Hematopoietic multipotent progenitor cell treated with erythropoietin and hydrocortisone succinate and interleukin-3 and kit ligand, for 15 days (in vitro differentiated cells): ENCODE results near the gene CAPN7.

Experiments
- DNase-seq: peaks from one replicate; pipeline ENCODE4 v3.0.0-alpha.2; 2015; ENCODE audit warnings: low spot score

Gene CAPN7

DNA sequence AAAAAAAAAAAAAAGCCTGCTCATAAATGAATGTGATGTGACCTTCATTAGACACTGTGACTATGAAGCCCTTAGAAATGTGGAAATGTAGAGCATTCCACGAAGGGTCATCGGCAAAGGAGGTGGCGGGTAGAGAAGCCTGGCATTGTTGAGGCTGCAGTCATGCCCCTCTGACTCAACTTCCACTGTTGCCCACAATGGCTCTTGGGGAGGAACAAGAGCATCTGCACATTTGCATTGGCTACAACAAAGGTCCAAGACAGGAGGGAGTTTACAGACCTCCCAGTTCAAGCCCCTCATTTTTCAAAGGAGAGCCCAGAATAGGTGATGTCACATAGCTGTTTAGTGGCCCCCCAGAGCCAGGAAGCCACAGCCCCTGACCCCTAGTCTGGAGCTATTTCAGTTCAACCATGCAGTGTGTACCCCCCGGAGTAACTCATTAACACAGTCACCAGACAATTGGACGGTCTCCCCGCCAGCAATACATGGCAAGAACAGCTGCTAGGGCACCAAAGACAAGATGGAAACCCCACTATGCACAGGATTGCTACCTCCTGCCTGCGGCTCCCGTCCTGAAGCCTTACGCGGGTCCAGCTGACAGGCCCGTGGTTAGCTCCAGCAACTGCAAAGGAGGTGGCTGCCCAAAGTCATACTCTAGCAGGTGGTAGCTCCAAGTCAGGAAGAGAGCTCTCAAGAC is 70.1 kb downstream of the CAPN7 start:
- DNase-seq: no peak

DNA sequence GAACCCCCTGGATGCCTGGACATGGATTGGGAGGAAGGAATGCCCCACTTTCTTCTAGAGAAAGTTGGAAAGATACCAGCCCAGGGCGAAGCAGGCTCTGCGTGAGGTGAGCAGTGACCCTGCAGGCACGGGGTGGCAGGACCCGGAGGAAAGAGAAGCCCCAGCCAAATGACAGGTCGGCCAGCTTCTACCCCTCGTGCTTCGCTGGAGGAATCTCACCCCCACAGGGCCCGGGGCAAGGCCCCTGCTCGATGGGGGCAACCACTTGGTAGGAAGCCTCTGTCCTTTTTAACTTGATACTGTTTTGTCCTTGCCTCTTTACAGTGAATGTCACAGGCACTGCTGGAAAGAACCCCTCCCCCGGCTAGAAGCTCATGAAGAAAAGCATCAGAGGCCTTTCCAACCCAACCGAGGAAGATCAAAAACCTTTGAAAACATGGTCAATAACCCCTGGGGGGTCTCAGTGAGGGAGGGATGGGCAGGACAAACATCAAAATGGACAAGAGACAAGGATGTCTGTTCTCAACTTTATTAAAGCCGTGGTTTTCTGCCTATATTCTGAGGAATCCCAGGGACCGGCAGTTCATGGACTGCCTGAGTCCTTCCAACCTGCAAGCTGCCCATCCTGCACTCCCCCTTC is 71.9 kb downstream of the CAPN7 start:
- DNase-seq: no peak

DNA sequence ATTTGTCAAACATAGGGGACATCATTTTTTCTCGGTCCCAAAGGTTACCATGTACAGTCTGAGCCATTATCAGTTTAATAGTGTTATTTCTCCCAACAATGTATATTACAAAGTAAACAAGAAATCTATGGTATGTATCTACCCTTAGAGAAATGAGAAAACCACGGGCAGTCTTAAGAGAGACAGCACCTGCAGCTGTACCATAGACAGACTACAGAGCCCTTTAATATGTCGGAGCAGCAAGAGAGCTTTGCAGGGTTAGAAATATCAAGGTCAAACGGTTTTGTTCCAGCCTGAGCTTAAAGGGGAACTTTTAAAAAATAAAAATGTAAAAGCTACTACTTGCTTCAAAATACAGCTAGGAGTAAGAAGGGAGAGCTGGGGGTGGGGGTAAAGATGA is 73.2 kb downstream of the CAPN7 start:
- DNase-seq: no peak

DNA sequence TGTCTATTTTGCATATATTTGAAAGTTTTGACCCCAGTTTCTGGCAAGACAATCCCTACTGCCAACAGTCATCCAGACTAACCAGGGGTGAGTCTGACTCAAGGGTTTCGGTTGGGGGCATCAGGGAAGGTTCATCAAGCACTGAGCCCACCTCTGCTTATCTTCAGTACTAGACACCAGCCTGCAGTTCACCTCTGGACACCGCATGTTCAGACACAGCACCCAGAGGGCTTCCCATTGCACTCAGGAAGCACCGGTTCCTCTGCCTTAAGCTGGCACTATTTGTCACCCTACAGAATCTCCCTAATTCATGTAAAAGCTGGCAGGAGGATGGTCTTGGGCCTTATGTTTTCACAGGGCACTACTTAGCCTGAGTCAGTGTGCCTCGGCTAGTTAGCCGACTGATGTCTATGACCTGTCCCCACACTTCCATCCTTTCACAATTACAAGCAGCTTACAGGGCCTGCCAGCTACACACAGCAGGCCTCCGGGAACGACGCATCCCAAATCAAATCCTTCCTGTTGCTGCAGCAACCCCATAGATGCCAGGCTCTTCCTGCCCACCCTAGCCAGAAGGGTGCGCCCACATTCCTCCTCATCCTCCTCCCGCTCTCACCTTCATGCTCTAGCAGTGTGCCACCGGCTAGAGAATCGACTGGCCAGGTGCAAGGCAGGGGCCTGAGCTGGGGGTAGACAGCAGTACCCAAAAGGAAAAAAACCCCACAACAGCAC is 73.8 kb downstream of the CAPN7 start:
- no peak for DNase-seq

DNA sequence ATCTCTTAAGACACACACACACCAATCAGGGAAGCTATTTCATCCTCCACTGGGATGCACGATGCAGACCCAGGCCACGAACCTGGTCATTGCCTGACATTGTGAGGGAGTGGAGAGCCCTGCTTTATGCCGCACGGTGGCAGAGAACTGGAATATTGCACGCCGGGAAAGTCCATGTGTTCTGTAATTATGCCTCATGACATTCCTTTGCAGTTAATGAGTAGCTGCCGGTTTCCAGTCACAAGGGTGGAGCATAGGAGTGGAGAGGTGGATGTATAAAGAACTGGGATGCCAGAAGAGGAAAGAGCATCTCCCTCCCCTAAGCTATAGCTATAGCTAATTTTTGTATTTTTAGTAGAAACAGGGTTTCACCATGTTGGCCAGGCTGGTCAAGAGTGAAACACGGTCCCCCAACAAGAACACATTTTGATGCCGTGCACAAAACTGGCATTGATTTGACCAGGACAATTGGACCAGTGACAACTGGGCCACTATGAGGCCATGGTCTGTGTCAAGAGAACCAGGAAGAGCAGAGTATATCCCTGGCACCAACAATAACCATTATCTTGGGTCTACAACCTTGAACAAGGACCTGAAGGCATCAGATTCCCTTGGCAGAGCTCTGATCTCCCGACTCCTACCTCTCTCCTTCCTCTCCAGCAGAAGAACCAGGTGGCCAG is 74.9 kb downstream of the CAPN7 start:
- DNase-seq: no peak

DNA sequence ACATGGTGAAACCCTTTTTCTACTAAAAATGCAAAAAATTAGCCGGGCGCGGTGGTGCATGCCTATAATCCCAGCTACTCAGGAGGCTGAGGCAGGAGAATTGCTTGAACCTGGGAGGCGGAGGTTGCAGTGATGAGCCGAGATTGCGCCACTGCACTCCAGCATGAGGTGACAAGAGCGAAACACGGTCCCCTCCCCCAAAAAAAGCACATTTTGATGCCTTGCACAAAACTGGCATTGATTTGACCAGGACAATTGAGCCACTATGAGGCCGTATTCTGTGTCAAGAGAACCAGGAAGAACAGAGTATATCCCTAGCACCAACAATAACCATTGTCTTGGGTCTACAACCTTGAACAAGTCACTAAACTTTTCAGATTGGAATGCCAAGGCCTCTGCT is 75.8 kb downstream of the CAPN7 start:
- DNase-seq: no peak

DNA sequence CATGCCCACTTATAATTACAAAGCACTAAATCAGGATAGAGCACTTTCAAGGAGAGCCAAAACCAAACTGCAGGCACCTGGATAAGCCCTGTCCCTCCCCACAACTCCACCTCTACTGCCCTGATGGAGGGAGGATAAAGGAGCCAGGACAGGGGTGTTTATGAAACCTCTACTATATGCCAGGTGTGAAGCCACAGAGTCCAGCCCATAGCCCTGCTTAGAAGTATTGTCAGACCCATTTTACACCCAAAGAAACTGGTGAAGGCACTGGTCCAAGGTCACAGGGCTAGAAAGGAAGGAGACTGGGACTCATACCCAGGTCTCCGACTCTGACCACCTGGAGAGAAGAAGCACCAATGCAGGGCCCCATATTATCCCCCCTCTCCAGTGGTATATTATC is 77.7 kb downstream of the CAPN7 start:
- no peak for DNase-seq

DNA sequence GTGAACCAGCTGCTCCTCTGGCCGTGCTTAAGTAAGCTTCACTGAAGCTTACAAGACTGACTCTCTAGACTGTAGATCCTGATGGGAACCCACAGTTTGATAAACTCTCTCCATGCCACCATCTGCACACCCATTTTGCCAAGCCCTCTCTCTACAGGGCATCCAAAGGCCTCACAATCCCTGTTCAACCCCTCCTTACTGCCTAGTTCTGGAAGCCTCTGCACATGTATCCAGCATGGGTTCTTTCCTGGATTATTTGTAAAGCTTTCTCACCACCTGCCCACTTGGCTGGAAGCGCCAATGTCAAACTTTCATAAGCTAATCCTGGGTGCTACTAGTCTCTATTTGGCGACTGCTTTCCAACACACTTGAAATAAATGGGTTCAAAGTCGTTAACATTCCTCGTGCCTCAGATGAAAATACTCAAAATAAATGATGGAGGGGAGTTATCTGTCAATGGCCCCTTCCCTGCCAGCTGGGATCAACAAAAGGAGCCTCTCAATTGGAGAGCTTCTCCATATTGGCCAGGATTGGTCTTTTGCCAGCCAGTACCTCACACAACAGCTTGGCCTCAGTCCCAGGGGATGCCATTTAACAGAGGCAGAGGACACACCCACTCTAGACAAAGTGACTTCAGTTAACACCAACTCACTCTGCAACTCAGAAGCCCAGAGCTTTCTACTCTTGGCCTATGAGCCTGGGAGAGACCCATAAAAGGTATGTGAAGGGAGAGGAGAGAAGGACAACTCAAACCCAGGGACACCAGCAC is 78.3 kb downstream of the CAPN7 start:
- DNase-seq: no peak

DNA sequence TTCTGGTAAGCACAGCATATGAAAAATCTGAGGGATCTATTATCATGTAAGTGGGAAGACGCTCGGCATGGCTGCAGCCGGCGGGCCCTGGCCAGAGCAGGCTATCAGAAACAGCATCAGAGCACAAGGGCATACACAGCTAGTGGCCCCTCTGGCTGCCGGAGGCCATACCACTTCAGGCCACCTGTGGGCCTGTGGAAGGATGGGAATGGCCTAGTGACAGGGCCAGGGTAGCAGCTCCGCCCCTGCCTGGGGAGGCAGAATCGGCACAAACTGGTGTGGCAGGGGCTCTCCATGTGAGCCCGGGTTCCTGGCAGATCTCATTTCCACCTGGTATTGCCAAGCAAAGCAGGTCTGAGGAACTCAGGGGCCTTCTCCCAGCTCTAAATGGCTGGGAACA is 80.0 kb downstream of the CAPN7 start:
- DNase-seq: no peak

DNA sequence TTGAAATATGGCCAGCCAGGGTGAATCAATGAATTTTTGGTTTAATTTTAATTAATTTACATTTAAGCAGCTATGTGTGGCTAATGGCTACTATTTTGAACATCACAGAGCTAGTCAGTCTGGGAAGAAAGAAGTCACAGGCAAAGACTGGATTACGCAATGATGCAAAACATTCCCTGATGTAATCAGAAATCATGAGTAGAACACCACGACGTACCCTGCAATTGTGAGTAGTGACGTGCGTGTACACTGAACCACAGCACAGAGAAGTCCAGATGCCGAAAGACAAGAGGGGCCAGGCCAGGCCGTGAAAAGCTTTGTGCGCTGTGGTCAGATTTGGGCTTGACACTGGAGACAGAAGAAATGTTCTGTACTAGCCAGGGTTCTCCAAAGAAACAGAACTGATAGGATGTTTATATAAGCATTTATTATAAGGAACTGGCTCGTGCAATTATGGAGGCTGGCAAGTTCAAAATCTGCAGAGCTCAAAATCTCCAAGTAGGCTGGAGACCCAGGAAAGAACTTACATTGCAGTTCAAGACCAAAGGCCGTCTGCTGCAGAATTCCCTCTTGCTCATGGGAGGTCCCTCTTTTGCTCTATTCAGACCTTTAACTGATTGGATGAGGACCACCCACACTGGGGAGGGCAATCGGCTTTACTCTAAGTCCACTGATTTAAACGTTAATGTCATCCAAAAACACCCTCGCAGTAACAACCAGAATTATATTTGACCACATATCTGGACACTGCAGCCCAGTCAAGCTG is 81.7 kb downstream of the CAPN7 start:
- DNase-seq: no peak

DNA sequence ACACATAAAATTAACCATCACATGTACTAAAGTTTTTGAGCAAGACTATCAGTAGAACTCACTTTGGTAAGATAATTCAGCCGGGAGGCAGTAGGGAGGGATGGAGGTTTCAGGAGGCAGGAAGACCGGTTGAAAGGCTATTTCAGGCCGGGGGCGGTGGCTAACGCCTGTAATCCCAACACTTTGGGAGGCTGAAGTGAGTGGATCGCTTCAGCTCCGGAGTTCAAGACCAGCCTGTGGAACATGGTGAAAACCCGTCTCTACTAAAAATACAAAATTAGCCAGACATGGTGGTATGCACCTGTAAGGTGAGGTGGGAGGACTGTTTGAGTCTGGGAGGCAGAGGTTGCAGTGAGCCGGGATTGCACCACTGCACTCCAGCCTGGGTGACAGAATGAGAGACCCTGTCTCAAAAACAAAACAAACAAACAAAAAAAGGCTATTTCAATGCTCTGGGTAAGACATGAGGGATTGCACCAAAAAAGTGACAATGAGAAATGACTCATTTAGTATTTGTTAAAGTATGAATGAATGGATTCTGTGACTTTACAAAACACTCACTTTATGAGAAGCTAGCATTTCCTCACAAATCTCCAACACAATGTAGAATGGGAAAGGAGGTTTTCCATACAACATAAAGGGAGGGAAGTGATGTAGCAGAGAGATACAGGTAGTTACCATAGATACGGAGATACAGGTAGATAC is 82.4 kb downstream of the CAPN7 start:
- no peak for DNase-seq

DNA sequence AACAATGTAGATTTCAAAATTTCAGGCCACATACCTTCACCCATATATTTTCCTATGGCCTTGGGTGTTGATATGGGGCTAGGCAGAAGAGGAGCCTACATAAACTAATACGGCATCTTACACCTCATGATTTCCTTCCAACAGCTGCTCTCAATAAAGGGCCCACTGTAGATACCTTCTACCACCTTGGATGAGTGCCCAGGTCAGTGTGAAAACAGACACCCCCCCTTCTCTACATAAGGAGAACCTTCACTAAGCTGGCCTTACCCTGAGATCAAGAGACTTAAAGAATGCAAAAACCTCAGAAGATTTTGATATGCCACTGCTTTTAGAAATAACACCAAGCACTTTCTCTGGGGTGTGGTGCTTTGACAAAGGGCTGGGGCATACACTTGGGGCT is 83.6 kb downstream of the CAPN7 start:
- DNase-seq: no peak

DNA sequence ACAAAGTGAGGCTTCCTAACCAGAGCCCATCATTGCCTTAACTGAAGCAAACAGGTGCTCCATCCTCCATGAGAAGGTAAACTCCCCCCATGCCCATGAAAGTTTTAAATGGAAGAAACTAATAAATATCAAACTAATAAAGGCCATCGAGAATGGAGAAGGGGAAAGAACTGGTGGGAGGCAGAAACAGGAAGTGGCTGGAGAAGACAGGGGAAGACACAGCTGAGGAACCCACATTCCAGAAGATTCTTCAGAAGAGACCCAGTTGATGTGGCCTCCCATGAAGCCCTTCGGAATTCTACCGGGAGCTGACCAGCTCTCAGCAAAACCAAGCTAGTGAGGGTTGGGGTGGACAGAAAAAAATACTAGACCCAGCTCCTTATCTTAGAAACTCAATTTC is 84.7 kb downstream of the CAPN7 start:
- no peak for DNase-seq

DNA sequence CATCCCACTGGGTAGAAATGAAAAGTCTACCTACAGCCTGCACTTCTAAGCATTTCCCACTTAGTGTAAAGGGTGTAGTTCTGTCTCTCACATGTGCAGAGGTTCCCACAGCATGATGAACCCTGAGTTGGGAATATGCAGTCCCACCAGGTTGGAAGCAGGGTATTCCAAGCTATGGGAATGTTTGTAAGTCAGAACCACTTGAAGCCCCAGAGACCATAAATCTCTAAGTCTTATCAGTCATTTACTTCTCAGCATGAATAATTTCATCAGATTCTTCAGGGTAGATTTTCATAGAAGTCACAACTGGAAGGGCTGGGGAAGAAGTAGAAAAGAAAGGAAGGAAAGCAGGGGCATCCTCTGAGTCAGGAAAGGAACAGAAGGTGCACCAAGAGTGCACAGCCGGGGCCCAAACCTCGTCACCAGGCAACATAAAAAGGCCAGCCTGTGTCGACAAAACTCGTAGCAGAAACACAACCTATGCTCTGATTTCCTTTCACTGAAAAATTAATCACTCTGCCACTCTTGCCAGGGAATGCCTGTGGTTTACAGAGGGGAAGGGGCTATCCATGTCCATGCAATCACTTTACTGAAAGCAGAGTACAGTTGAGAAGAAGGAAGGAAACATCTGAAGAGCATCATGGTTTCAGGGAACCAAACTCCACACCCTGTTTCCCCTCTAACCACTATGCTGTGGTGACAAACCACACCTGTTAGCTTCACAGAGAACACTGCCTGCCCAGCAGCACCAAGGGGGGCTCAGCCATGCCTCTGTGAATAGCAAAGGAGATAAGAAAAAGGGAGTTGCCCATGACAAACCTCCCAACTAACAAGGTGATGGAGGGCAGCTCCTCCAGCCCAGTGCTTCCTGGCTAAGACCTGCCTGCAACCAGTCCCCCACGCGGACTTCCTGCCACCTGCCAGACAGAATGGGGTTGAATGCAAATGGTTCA is 85.8 kb downstream of the CAPN7 start:
- no peak for DNase-seq

DNA sequence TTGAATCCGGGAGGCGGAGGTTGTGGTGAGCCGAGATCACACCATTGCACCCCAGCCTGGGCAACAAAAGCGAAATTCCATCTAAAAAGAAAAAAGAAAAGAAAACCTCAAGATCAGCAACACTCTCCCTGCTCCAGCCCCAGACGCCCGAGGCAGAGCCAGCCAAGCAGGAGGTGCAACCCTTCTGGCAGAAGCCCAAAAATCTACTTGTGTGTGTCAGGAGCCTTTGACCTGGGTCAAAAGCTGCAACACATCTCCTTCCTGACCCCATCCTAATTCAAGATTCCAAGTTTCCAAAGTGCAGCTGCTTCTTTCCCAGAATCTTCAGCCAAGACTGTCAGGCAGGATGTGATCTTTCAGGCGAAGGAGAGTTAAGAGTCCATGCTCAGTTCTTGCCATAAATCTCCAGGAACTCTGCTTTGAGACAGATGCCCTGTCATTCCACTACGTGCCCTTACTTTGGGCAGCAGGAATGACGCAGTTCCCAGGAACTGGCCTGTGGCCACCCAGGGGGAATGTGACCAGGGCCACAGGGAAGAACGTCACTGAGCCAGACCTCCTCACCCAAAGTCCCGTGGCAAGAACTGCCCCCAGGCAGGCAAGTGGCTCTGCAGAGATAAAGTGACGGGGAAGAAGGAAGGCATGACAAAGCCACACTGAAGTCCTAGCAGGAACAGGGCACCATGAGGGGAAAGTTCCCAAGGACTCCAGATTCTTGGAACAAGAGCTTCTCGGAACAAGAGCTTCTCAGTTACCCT is 86.9 kb downstream of the CAPN7 start:
- DNase-seq: no peak

DNA sequence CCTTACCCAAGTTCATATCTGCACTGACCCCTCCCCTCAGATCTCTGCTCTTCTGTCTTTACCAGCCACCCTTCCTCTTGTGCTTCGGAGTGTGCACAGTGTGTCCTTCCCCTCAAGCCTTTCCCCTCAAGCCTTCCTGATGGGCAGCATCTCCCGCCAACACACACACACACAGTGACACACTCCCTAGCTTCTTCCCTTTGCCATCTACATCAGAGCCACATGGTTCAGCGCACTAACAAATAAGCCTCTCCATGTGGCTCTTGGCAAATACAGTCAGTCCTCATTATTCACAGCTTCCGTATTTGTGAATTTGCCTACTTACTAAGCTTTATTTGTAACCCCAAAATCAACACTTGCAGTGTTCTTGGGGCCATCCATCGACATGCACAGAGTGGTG is 88.9 kb downstream of the CAPN7 start:
- DNase-seq: no peak

DNA sequence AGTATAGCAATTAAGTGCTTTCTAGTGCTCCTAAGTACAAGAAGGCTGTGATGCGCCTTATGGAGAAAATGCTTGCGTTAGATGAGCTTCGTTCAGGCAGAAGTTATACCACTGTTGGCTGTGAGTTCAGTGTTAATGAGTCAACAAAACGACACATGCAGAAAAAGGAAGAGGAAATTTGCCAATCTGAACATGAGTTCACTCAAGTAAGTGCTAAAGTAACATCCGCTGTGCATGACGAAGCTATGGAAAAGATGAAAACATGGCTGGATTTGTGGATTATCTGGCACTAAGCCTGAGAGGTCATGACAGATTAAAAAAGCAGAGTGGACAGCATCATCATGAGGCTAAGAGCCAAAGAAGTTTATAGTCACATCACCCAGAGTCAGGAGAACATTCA is 89.5 kb downstream of the CAPN7 start:
- DNase-seq: no peak

DNA sequence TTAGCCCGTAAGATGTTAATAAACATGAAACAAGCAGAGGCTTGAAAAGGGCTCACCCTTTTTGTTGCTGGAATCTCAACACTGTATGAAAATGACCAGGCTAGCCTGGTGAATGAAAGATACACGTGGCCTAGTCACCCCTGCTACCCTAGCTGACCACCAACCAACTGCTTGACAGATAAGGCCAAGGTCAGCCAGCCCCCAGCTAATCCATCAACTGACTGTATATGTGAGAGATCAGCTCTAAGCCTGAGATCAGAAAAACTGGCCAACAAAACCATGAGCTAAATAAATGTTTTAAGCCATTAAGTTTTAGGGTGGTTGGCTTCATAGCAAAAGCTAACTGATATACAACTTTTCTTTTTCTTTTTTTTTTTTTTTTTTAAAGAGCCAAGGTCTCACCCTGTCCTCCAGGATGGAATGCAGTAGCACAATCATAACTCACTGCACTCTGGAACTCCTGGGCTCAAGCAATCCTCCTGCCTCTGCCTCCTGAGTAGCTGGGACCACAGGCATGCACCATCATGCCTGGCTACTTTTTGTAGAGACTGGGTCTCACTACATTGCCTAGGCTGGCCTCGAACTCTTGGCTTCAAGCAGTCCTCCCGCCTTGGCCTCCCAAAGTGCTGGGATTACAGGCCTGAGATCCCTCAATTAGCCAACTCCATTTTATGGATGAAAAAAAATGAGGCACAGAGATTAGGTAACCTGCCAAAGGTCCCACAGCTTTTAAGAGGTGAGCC is 91.7 kb downstream of the CAPN7 start:
- DNase-seq: no peak
